Measurements from ENCODE around the gene LIPC.

The LIPC gene

DNA sequence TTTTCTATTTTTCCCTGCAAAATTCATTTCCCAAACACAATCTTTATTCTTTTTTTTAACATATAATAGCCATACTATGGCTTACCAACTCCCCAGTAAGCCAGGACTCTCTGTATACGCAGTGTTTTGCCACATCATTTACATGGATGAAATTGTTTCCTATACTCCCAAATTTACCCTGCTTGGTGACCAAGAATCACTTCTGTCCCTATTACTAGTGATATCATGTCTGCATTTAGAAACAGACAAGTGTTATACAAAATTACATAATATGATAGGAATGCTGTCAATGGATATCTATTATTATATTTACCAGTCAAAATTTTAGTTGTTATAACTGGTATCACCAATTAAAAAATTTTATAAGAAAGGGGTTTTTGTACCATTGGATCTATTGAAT is 77.8 kb downstream of the LIPC start:
- no peaks in the 10 kb centered on the region for H3K36me3 ChIP-seq (ENCODE audit: insufficient read depth)
- no peak overlapping the region for H2AFZ ChIP-seq (ENCODE audit: low read depth)
- H3K4me3 ChIP-seq (IDR thresholded peaks at IDR 0.05; ENCODE audit: insufficient read depth, low read depth, low read length): no peak overlapping the region
- H3K4me1 ChIP-seq (ENCODE audit: low read depth, poor library complexity, severe bottlenecking): peaks cover 24% of the 10 kb centered on the region
- TF ChIP-seq, protein P1, sequence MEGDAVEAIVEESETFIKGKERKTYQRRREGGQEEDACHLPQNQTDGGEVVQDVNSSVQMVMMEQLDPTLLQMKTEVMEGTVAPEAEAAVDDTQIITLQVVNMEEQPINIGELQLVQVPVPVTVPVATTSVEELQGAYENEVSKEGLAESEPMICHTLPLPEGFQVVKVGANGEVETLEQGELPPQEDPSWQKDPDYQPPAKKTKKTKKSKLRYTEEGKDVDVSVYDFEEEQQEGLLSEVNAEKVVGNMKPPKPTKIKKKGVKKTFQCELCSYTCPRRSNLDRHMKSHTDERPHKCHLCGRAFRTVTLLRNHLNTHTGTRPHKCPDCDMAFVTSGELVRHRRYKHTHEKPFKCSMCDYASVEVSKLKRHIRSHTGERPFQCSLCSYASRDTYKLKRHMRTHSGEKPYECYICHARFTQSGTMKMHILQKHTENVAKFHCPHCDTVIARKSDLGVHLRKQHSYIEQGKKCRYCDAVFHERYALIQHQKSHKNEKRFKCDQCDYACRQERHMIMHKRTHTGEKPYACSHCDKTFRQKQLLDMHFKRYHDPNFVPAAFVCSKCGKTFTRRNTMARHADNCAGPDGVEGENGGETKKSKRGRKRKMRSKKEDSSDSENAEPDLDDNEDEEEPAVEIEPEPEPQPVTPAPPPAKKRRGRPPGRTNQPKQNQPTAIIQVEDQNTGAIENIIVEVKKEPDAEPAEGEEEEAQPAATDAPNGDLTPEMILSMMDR (conservative IDR thresholded peaks at IDR 0.05; ENCODE audit: low read depth, low read length): no peak
- H3K27ac ChIP-seq: no peak overlapping the region
- H3K4me2 ChIP-seq: no peak overlapping the region
- no peaks in the 10 kb centered on the region for H4K20me1 ChIP-seq (ENCODE audit: insufficient read depth)
- no peaks in the 10 kb centered on the region for H3K27me3 ChIP-seq (ENCODE audit: insufficient read depth, low read depth)
- H3K9ac ChIP-seq: no peak overlapping the region
- H3K79me2 ChIP-seq (ENCODE audit: insufficient read depth, low read depth): no peaks in the 10 kb centered on the region

DNA sequence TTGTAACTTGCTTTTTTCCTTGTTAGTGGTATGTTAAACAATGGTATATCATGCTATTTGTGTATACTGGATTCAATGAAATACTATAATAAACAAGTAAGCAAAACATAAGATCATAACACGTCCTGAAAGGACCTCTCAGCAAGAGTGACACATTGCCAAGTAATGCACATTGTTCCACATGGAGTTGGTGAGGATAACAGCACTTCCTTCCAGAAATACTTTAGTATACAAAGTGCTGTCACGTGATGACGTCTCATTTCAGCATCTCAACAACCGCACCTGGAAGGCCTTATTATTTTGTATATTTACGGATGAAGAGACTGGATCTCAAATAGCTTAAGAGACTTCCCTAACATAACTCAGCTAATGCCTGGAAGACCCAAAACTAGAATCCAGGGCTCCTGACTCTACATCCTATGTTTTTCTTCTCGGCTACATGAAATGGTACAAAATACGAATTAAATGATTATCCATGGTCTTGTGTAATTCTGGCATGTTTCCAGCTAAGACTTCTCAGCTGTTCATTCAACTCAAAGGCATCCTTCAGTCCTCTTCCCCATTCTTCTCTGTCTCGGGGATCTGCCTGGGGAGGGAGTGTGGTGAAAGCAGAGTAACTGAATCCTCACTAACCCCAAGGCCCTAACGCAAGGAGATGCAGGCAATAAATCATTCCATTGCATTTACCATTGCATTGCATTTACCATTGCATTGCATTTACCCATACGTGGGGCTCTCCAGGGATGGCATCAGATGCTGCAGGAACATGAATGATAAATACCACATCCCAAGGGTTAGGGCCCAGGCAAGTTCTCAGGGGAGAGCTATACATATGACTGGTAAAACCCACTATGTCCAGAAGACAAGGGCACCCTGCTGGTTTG is 79.2 kb downstream of the LIPC start:
- Histone ChIP-seq H3K4me2 (no peak overlapping the region), H4K20me1 (ENCODE audit: insufficient read depth) (no peaks in the 10 kb centered on the region), H3K4me3 (IDR thresholded peaks at IDR 0.05; ENCODE audit: insufficient read depth, low read depth, low read length) (no peak overlapping the region), H3K27me3 (ENCODE audit: insufficient read depth, low read depth) (no peaks in the 10 kb centered on the region), H2AFZ (ENCODE audit: low read depth) (no peak overlapping the region), H3K4me1 (ENCODE audit: low read depth, poor library complexity, severe bottlenecking) (peaks cover 10% of the 10 kb centered on the region), H3K27ac (no peak overlapping the region), H3K9ac (no peak overlapping the region), H3K79me2 (ENCODE audit: insufficient read depth, low read depth) (no peaks in the 10 kb centered on the region), H3K36me3 (ENCODE audit: insufficient read depth) (no peaks in the 10 kb centered on the region)
- TF ChIP-seq, protein P1 (conservative IDR thresholded peaks at IDR 0.05; ENCODE audit: low read depth, low read length): no peak

DNA sequence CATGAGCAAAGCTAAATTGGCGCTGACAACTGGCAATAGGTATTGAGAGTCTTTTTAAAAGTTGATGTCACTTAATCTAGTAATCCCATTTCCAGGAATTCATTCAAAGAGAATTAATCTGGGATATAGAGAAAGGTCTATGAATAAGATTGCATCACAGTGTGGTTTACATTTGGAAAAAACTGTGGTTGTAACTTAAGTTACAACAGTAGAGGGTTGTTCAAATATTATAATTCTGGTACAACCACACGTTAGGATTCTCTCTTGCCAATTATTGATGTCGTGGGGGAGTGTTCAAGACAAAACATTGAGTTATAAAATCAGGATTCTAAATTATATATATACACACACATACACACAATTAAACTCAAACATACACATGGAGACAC is 79.8 kb downstream of the LIPC start:
- Histone ChIP-seq H3K4me1 (ENCODE audit: low read depth, poor library complexity, severe bottlenecking) (peaks cover 8% of the 10 kb centered on the region), H3K36me3 (ENCODE audit: insufficient read depth) (no peaks in the 10 kb centered on the region)

DNA sequence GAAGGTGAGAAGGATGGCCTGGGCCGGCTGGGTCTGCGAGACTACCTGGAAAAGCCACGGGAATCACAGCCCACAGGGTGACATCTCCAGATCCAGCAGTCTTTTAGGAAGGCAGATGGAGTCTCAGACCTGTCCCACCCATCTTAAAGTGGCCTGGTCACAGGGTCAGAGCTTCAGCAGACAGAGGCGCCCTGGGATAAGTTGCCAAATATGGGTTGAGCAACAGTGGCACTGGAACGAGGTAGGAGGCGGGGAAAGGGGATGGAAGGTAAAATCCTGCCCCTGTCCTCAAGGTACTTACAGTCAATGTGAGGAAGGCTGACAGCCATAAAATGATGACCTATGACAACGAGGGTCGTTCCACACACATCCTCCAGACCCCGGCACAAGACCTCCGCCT is 80.7 kb downstream of the LIPC start:
- no peak overlapping the region for H3K4me2 ChIP-seq
- TF ChIP-seq, protein P1 (conservative IDR thresholded peaks at IDR 0.05; ENCODE audit: low read depth, low read length): no peak
- H3K9ac ChIP-seq: no peak overlapping the region
- H3K4me1 ChIP-seq (ENCODE audit: low read depth, poor library complexity, severe bottlenecking): peaks cover 13% of the 10 kb centered on the region
- no peak overlapping the region for H2AFZ ChIP-seq (ENCODE audit: low read depth)
- H3K36me3 ChIP-seq (ENCODE audit: insufficient read depth): no peaks in the 10 kb centered on the region
- no peaks in the 10 kb centered on the region for H3K79me2 ChIP-seq (ENCODE audit: insufficient read depth, low read depth)
- no peaks in the 10 kb centered on the region for H4K20me1 ChIP-seq (ENCODE audit: insufficient read depth)
- H3K4me3 ChIP-seq (IDR thresholded peaks at IDR 0.05; ENCODE audit: insufficient read depth, low read depth, low read length): no peak overlapping the region
- H3K27me3 ChIP-seq (ENCODE audit: insufficient read depth, low read depth): no peaks in the 10 kb centered on the region
- H3K27ac ChIP-seq: no peak overlapping the region

More for the DNA sequence above, 79.8 kb downstream of the LIPC start:
- TF ChIP-seq, protein P1 (conservative IDR thresholded peaks at IDR 0.05; ENCODE audit: low read depth, low read length): no peak
- H3K9ac ChIP-seq: no peak overlapping the region
- no peak overlapping the region for H3K4me2 ChIP-seq
- H3K27ac ChIP-seq: no peak overlapping the region
- no peaks in the 10 kb centered on the region for H3K27me3 ChIP-seq (ENCODE audit: insufficient read depth, low read depth)
- H4K20me1 ChIP-seq (ENCODE audit: insufficient read depth): no peaks in the 10 kb centered on the region
- no peaks in the 10 kb centered on the region for H3K79me2 ChIP-seq (ENCODE audit: insufficient read depth, low read depth)
- no peak overlapping the region for H2AFZ ChIP-seq (ENCODE audit: low read depth)
- no peak overlapping the region for H3K4me3 ChIP-seq (IDR thresholded peaks at IDR 0.05; ENCODE audit: insufficient read depth, low read depth, low read length)
